ENCODE results near the gene AFG1L. TPM values are rescaled to one million over a fixed set of nuclear protein-coding genes. Genes with fewer than 3 reads are reported as not detected.

Gene AFG1L
- total RNA-seq, 4 donors from 2014 or later, result 2.1 to 6.2 (median 2.8) TPM

DNA sequence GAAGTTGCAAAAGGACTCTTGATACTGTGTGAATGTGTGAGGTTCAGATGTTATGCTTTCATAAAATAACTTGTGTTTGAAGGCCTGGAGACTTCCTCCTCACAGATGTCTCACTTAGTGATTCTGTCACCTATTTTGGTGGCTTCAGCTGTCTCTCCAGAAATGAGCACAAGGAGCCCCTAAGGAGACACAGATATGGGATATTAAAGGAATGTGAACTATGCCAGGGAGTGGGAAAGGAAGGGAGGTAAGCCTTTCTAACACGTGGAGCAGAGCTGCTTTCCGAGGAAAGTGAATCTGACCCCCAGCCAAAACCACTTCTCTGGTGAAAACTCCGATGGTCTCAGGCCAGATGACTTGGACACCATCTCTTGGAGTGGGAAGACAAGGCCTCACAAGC lies 255.4 kb downstream of the AFG1L start:
- TF ChIP-seq, protein P1, sequence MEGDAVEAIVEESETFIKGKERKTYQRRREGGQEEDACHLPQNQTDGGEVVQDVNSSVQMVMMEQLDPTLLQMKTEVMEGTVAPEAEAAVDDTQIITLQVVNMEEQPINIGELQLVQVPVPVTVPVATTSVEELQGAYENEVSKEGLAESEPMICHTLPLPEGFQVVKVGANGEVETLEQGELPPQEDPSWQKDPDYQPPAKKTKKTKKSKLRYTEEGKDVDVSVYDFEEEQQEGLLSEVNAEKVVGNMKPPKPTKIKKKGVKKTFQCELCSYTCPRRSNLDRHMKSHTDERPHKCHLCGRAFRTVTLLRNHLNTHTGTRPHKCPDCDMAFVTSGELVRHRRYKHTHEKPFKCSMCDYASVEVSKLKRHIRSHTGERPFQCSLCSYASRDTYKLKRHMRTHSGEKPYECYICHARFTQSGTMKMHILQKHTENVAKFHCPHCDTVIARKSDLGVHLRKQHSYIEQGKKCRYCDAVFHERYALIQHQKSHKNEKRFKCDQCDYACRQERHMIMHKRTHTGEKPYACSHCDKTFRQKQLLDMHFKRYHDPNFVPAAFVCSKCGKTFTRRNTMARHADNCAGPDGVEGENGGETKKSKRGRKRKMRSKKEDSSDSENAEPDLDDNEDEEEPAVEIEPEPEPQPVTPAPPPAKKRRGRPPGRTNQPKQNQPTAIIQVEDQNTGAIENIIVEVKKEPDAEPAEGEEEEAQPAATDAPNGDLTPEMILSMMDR (IDR thresholded peaks at IDR 0.05), result no peak
- TF ChIP-seq POLR2A (IDR thresholded peaks at IDR 0.05), result no peak
- WGBS, 2 donors, result 53 to 71% methylated on average over 3 of the region's 3 CpGs
- intact Hi-C loops (cut with DNase I; ENCODE audit: low total_unique reads), result no loop called here
- DNase-seq (ENCODE audit: low spot score in 2 of 2), result no peak
- H3K4me3 ChIP-seq (ENCODE audit: low read depth, poor library complexity, severe bottlenecking), result no peak overlapping the region

DNA sequence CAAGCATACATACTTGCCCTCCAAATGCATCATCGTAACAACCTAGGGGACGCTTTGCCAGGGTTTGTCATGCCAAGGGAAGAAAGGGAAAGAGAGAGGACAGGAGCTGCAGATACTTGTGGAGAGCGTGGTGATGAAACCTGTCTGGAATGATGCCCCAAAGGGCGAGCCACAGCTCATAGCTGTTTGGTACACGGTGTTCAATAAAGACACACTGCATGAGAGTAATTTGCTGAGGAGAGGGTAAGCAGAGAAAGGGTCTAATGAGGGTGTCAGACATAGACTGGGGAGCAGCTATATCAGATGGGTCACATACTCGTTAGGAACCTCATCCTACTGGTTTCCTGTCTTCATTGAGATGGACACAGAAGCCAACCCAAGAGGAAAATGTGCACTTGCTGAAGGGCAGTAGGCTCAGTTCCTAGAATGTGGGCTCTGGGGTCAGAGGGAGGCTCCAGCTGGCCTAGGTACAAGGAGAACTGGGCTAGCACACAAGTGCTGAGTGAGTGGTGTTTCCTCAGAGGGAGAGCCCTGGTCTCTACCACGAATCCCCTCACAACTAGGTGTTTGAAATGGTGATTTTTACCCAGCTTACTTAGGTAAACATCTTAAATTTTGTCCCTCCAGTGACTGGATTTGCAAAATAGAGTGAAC lies 260.7 kb downstream of the AFG1L start:
- TF ChIP-seq, protein P1 (IDR thresholded peaks at IDR 0.05), result no peak
- no peak for TF ChIP-seq POLR2A (IDR thresholded peaks at IDR 0.05)
- intact Hi-C loops (cut with DNase I; ENCODE audit: low total_unique reads), result no loop called here
- peak in 1 of 2 donors; percentile 56 for DNase-seq (ENCODE audit: low spot score in 2 of 2)
- 38 to 67% methylated on average over 7 of the region's 7 CpGs for WGBS, 2 donors
- no peak overlapping the region for H3K4me3 ChIP-seq (ENCODE audit: low read depth, poor library complexity, severe bottlenecking)

DNA sequence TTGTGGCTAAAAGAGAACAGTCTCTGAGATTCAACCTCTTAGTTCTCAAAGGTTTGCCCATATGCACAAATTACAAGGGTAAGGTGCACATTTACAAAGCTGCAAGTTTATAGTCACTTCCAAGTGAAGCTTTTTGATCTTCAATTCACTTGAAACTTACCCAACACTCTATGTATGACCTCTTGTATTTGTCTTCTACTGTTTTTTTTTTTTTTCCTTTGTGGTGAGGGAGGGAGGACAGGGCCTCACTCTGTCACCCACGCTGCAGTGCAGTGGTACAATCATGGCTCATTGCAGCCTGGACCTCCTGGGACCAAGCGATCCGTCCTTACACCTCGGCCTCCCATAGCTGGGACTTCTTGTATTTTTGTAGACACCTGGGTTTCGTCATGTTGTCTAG lies 261.4 kb downstream of the AFG1L start:
- DNase-seq (ENCODE audit: low spot score in 2 of 2), result no peak
- no peak for TF ChIP-seq POLR2A (IDR thresholded peaks at IDR 0.05)
- 92 to 98% methylated on average over 5 of the region's 5 CpGs for WGBS, 2 donors
- intact Hi-C loops (cut with DNase I; ENCODE audit: low total_unique reads), result no loop called here
- no peak overlapping the region for H3K4me3 ChIP-seq (ENCODE audit: low read depth, poor library complexity, severe bottlenecking)

DNA sequence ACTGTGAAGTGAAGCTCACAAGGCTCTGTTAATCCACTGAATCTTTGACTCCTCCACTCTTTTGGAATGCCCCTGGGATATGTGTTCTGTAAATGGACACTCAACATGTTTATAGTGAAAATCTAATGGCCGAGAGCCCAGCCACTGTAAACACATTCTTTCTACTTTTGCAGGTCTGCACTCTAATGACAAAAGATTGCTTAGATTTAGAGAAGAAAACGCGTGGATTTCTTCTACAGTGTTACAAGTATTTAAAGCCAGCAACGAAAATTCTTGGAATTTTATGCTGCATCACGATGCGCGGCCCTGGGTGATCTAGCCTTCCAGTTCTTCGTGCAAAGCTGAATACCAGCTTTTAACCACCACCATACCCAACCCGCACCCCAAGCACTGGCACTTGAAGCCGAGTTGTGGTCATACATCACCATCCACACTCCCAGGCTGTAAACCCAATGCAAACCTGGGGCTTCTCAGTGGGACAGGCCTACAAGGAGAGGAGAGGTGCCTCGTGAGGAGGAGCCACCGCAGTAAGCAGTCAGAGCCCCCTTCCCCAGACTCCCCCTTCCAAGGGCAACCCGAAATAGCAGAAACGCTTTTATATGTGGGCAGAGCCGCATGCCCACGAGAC lies 262.1 kb downstream of the AFG1L start:
- intact Hi-C loops (cut with DNase I; ENCODE audit: low total_unique reads), result no loop called here
- H3K4me3 ChIP-seq (ENCODE audit: low read depth, poor library complexity, severe bottlenecking), result peak overlapping the region; percentile 29
- DNase-seq (ENCODE audit: low spot score in 2 of 2), result no peak
- 43 to 50% methylated on average over 13 to 16 of the region's 16 CpGs for WGBS, 2 donors
- TF ChIP-seq, protein P1 (IDR thresholded peaks at IDR 0.05), result no peak
- no peak for TF ChIP-seq POLR2A (IDR thresholded peaks at IDR 0.05)

DNA sequence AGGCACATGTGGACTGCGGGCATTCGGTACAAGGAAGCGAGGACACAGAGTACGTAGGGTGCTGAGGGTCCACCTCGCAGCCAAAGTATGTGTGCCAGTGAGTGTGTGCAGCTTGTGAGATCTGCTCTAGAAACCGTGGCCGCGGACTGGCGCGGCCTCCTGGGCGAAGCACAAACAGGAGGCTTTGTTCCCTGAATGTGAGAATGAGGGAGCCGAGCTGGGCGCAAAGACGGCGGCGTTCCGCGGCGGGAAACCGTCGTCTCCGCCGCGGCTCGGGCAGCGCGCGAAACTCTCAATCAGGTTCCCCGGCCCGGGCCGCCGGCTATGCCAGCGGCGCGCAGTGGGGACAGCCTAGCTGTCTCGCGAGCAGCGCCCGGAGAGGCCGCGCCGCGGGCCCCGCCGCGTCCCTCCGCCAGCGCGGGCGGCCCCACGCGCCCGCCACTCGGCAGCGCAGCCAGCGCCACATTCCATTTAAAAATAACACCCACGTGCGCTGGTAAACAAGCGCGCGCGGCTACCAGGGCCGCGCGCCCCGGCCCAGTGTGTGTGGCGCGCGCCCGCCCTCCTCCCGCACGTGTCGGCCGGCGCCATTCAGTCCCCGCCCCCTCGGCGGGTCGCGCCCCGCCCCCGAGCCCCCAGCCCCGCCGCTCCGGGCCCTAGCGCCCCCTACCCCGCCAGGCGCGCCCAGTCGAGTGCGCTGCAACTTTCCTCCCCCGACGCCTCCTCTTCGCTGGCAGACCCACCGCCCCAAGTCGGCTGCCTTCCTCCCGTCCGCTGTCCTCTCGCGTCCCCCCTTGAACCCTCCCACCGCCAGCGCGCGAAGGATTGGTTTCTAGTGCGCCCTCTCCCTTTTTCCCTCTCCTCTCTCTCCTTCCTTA lies 262.9 kb downstream of the AFG1L start:
- intact Hi-C loops (cut with DNase I; ENCODE audit: low total_unique reads), result no loop called here
- peak overlapping the region; percentile 51 for H3K4me3 ChIP-seq (ENCODE audit: low read depth, poor library complexity, severe bottlenecking)
- WGBS, 2 donors, result 0 to 1% methylated on average over 24 to 54 of the region's 105 CpGs
- peak in 1 of 2 donors; percentile 94 for DNase-seq (ENCODE audit: low spot score in 2 of 2)
- TF ChIP-seq, protein P1 (IDR thresholded peaks at IDR 0.05), result no peak
- no peak for TF ChIP-seq POLR2A (IDR thresholded peaks at IDR 0.05)
